CD4-positive, alpha-beta T cell treated with Interleukin-6 at 100 ng/mL for 8 hours (primary cell): ENCODE results near the gene TTLL9.
"Not testable (repeated sequence)": the region's sequence is repeated elsewhere in the genome, so short reads cannot be mapped to it uniquely, and the experiment has no call there.

Experiments used
- DNase-seq: peaks from one replicate; pipeline ENCODE4 v3.0.0-alpha.2; 2020; ENCODE audit warnings: mixed read lengths, low spot score

Gene TTLL9

DNA sequence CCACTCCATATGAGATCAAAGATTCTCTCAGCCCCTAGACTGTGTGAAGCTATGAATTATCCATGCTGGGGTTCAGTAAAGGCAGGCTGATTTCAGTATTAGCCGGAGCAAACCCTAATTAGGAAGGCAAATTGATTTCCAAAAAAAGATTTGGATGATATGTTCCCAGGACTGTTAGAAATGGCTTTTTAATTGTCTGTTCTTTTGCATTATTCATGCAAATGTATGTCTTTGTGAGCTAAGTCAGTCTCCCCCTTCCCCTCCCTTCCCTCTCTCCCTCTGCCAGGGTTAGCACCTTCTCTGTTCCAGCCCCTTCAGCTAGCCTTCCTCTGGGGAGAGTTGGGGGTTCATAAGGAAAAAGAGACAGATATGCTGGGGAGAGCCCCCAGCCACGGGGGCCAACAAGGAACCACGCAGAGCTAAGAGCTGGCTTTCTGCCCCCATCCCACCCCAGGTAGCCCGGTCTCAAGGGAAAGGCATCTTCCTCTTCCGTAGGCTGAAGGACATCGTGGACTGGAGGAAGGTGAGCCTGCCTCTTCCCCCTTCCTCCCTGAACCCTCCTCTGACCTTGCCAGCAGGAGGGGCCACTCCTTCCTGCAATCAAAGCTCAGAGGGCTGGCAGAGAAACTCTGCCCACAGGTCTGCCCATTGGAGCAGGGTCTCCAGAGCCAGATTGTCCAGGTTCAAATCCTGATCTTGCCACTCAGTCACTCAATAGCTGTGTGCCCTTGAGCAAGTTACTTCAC, 49.1 kb downstream of the TTLL9 start:
- DNase-seq: no peak

DNA sequence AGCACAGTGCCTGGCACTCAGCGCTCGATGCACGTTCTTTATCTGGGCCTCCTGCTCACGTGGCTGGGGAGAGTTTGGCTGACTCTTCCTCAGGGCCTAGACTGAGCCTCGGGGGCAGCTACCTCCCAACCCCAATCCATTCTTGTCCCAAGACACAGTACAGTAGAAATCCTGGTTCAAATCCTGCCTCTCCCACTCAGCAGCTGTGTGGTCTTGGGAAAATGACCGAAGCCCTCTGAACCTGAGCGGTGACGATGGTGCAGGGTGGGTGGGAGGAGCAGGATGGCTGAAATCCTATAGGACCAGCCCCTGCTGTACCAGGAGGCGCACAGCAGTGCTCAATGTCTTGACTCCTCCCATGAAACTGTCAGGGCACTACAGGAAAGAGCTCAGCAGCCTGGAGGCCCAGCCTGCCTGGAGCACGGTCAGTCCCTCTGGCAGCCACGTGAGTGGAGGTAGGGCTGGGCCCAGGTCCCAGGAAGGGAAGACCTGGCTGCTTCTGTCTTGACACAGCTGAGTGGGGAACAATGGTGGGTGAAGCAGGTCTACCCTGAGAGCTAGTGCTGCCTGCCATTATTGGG, 49.9 kb downstream of the TTLL9 start:
- no peak for DNase-seq

DNA sequence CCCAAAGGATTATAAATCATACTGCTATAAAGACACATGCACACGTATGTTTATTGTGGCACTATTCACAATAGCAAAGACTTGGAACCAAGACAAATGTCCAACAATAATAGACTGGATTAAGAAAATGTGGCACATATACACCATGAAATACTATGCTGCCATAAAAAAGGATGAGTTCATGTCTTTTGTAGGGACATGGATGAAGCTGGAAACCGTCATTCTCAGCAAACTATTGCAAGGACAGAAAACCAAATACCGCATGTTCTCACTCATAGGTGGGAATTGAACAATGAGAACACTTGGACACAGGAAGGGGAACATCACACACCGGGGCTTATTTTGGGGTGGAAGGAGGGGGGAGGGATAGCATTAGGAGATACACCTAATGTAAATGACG, 51.0 kb downstream of the TTLL9 start:
- DNase-seq: not testable (repeated sequence)

DNA sequence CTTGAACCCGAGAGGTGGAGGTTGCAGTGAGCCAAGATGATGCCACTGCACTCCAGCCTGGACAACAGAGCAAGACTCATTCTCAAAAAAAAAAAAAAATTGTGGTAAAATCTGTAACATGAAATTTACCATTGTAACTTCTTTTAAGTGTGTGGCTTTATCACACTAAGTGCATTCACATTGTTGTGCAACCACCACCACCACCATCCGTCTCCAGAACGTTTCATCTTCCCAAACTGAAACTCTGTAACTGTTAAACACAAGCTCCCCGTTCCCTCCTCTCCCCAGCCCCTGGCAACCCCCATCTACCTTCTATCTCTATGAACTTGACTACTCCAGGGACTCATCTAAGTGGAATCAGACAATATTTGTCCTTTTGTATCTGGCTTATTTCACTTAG, 51.7 kb downstream of the TTLL9 start:
- no peak for DNase-seq

DNA sequence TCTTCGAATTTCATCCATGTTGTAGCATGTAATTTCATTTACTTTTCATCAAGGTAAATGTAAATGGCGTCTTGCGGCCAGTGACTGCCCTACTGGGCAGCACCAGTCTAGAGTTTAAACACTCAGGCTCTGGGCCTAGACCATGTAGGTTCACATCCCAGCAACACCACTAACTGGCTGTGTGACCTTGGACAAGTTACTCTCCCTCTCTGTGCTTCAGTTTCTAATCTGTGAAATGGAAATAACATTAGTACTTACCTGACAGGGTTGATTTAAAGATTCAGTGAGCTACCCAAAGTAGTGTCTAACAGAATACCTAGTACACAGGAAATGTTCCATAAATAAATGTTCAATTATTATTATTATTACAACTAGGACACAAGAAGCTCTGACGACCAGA, 52.2 kb downstream of the TTLL9 start:
- DNase-seq: no peak

DNA sequence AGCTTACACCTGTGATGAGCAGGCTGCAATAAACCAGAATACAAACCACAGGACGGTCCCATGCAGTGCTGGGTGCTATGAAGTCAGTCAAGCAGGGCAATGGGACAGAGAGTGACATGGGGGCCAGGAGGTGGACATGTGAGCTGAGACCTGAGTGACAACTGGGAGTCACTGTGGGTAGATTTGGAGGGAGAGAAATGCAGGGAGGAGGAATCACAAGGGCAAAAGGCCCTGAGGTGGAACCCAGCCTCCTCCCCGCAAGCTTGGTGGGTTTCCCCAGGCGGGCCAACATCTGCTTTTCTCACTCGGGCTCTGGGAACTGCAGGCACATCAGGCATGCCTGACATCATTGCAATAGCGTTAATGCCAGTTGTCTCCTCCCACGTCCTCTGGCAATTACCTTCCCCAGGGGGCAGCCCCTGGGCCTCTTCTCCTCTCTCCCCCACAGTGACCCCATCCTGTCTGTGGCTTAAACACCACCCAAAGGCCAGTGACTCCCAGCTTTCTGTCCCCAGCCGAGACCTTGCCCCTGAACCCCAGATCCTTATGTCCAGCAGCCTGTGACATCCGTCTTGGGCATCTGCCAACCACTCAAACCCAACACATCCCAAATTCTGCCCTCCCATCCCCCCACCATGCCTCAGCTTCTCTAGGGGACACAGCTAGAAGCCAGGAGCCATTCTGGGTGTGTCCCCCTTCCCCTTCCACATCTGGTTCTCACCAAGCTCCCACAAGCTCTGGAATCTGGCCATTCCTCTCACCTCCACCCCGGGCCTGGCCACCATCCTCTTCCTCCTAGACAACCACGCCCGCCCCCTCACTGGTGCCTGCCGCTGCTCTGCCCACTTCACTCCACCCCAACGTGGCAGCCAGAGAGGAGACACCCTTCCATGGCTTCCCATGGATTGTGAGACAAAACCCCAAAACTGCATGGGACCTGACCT, 53.2 kb downstream of the TTLL9 start:
- no peak for DNase-seq

DNA sequence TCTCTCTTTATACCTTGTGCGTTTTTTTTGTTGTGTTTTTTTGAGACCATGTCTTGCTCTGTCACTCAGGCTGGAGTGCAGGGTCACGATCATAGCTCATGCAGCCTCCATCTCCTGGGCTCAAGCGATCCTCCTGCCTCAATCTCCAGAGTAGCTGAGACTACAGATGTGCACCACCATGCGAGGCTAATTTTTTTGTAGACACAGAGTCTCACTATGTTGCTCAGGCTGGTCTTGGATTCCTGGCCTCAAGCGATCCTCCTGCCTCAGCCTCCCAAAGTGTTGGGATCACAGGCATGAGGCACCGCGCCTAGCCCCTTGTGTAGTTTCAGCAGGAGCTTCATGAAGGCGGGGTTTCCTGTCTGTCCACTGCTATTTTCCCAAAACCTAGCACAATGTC, 54.1 kb downstream of the TTLL9 start:
- no peak for DNase-seq

DNA sequence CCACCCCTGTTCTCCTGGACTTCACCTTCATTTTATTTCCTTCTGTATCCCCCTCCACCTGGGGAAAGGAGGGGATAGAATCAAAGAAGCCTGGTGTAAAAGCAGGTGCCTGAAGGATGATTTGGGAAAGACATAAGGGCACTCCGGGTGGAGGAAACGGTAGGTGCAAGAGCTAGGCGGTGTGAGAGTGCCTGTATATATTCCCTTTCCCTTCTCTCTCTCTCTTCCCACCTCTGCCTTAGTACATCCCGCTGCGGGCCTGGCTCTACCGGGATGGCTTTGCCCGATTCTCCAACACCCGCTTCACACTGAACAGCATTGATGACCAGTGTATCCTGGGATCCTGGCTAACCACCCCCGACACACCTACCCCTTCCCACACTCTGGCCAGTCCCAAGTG, 55.2 kb downstream of the TTLL9 start:
- DNase-seq: no peak

DNA sequence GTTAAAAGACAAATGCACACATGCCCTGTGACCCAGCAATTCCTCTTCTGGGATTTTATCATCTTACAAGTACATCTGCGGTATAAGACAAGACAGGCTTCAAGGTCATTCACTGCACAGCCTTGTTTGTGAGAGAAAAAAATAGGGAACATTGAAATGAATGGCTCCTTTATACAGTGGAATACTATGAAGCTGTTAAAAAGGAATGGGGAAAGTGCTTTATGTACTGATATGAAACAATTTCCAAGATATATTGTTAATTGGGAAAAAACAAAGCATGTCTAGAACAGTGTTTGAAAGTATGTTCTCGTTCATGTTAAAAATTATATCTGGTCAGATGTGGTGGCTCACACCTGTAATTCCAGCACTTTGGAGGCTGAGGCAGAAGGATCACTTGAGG, 56.1 kb downstream of the TTLL9 start:
- no peak for DNase-seq

DNA sequence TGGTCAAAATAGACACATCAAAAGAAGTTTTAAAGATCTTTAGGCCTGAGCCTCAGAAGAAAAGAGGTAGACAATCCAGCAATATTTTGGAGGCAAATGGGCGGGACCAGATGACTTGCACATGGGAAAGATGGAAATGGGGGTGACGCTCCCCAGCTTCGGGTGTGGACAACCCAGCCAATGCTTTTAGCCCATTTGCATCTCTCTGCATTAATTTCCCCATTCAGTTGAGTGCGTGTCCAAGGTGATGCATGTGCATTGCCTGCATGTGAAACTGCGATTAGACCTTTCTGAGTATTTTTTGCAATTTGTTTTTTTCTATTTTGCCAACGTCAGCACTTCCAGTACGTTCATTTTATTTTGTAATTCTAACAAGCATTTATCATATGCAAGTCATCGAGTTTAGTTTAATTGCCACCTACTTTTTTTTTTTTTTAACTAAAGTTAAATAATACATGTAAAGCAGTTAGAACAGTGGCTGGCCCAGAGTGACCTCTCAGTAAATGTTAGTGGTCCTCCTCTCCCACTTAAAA, 57.3 kb downstream of the TTLL9 start:
- no peak for DNase-seq

DNA sequence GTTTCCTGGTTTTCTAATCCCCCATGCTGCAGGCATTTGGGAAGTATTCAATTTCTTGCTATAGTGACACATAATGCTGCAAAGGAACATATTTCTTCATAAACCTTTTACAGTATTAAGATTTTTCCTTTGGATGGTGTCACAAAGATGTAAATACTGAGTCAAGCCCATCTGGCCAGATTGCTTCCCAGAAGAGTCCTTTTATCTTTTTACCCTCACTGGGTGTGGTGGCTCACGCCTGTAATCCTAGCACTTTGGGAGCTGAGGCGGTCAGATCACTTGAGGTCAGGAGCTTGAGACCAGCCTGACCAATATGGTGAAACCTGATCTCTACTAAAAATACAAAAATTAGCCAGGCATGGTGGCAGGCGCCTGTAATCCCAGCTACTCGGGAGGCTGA, 59.2 kb downstream of the TTLL9 start:
- not testable (repeated sequence) for DNase-seq

DNA sequence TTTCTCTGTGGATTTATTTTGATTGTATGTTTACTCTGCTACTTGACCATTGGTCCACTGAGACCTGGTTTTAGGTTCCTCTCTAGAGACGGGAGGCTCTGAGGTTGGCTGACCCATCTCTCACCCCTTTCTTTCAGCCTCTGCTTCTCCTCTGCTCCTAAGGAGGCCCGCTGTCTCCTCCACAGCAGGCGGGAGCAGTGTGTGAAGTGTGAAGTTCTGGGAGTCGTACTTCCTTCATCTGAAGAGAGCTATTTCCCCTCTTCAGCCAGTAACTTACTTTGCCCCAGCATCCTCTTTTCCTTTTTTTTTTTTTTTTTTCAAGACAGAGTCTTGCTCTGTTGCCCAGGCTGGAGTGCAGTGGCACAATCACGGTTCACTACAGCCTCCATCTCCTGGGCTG, 60.3 kb downstream of the TTLL9 start:
- no peak for DNase-seq

DNA sequence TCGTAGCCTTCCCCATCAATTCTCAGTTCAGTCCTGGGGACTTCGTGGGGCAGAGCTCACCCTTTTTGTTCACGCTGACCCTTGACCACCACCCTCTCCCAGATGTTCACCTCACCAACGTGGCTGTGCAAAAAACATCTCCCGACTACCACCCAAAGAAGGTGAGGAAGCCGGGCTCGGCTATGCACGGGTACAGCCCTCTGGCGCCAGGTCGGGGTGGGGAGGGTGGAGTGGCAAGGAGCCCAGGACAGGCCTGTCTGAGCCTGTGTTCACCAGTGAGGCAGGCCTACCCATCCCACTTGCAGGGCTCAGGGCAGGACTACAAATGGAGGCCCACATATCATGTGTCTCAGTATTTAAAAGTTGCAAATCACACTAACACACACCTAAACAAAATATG, 63.3 kb downstream of the TTLL9 start:
- DNase-seq: no peak

DNA sequence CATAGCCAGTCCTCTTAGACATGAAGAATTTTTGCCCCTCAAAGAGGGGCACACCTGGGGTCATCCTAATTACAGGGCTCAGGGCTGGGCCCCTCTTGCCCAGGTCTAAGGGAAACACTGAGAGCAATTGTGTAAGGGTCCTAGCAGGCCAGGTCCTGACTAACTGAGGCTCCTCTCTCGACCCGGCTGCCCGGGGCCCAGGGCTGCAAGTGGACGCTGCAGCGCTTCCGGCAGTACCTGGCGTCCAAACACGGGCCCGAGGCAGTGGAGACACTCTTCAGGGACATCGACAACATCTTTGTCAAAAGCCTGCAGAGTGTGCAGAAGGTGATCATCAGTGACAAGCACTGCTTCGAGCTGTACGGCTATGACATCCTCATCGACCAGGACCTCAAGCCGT, 64.1 kb downstream of the TTLL9 start:
- no peak for DNase-seq

DNA sequence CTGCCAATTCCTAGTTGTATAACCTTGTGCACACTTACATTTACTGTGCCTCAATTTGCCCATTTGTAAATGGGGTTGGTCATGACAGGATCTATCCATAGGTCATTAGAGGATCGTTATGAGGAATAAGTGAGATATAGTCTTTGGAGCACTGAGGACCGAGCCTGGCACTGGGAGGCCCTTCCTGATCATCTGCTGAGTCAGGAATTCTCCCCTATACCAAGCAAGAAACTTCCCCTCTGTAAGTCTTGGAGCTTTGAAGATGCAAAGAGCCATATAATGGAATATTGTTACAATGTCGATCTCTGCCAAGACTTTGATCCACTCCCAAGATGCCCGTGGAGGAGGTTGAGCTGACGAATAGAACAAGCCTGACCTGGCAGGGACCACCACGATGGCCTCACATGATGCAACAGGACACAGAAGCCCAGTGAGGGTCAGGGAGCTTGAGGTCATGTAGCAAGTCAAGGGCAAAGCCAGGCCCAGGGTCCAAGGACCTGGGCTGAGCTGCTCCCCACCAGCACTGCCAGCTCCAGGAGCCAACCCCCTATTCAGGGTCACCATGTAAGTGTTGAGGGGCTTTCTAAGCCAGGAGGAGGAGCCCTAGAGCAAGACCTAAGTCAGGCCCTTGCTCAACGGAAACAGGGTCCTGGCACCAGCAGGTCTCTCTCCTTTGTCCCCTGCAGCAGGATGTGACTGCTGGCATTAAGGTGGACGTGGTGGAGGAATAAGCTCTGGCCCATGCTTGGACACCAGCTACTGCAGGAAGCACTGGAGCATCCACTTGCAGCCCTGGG, 64.7 kb downstream of the TTLL9 start:
- no peak for DNase-seq

DNA sequence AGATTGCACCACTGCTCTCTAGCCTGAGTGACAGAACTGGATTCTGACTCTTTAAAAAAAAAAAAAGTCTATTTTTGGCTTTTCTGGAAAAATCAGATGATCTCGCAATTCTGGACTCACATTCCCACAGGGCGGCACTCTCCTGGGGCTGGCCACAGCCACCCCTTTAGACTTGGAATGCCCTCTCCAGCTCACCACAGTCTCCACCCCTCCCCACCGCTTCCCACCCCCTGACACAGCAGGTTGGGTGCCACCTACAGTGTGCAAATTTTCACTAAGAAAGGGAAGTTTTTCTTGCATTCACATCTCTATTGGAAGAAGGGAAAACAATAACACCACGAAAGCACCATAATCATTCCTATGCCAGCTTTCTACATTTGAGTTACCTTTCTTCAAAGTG, 66.0 kb downstream of the TTLL9 start:
- no peak for DNase-seq

DNA sequence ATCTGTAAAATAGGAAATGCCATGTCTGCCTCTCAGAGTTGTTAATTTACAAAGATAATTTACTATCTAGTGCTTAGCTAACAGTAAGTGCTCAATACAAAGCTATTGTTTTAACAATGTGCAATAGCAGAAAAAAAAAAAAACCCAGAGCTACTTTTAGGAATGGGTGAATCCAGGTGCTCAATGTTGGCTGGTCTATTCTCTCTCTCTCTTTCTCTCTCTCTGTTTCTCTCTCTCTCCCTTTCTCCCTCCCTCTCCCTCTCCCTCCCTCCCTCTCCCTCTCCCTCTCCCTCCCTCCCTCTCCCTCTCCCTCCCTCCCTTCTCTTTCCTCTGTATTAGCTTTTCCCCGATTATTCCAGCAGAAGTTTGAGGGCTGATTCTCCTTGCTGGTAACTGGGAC, 67.4 kb downstream of the TTLL9 start:
- DNase-seq: no peak

DNA sequence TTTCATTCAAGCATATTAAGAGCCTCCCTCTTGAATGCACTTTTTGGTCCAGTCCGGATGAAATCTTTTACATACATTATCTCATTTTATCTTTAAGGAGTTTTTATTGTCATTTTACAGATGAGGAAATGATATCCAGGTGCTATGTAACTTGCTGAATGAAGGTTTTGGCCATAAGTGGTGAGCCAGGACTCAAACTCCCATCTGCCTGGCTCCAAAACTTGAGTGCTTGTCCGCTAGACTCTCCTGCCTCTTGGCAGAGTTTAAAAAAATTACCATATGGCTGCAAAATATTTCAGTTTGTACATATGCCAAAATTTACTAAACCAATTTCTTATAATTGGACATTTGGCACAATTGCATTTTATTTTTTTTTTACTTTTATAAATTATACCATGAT, 69.2 kb downstream of the TTLL9 start:
- no peak for DNase-seq

DNA sequence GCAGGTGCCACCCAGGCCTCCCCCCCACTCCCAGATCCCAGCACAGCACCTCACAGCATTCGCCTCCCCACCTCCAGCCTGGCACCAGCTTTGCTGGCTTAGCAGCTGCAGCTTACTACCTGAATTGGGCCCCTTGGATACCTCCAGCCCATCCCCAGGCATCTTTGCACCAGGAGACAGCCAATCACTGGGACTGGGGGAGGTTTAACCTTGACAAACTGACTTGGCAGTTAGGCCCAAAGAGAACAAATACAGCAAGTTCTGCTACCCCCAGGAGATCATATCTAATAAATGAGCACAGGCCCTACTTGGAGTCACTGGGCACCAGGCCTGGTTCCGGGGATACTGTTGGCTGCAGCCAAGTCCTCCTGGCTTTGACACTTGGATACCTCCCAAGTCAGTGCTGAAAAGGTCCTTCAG, 72.6 kb downstream of the TTLL9 start:
- no peak for DNase-seq

DNA sequence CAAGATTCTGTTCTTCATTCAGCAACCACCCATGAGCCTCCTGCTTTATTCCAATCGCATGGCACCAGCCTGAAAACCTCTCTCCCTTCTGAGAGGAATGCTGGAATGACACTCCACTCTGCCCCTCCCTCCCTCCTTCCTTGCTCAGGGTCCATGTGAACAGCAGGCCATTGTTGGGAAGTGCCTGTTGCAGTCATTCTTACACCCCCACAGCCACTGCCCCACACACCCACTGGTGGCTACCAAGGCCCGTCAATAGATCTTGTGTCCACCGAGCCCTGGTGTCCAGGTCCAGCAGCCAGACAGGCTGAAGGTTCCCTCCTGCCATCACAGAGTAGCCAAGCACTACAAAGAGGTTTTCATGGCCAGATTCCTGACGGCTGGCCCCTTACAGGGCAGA, 74.9 kb downstream of the TTLL9 start:
- DNase-seq: no peak

DNA sequence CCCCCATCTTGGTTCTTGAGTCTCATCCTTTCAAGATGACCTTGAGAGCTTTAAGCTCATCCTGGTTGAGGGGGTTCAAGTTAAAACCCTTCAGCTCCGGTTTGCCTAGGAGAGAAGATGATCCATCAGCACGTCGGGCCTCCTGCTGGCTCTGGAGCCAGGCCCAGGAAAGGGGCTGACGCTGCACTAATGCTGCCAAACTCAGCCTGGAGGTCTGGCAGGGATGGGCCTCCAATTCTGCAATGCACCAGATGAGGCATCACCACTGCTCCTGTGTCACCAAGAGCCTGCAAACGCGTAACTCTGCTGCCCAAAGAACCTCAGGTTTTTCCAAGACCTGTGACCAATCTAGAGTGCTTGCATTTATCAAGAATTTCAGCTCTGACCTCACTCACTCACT, 75.4 kb downstream of the TTLL9 start:
- DNase-seq: no peak

DNA sequence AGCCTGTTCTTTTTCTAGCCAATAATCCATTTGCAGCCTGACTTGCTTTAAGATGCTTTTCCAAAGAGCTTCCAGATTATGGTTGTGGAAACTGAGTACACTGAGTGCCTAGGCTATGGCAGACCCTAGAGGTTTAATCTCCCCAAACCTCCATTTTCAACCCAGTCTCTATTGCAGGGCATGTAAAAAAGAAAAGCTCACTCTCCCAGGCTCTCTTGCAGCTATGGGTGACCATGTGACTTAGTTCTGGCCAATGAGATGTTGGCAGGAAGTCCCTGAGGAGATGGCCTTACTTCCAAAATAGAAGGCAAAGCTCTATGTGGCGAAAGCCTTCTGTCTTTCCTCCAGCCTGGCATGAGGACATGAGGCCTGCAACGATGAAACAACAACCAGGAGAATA, 77.6 kb downstream of the TTLL9 start:
- no peak for DNase-seq
